Measurements from ENCODE around the gene MRPS5.
"Not testable (repeated sequence)": the region's sequence is repeated elsewhere in the genome, so short reads cannot be mapped to it uniquely, and the experiment has no call there.

Gene MRPS5

GRCh38 chr2:95038635-95039298 lies 82.8 kb downstream of the MRPS5 start:
- no peak for DNase-seq (ENCODE audit: low read depth)
- no peak for TF ChIP-seq CTCF (conservative IDR thresholded peaks at IDR 0.05; ENCODE audit: control insufficient read depth, insufficient read depth, low read depth, low read length)
- H3K4me3 ChIP-seq (ENCODE audit: control insufficient read depth, low read depth, low read length), result no peak overlapping the region

DNA sequence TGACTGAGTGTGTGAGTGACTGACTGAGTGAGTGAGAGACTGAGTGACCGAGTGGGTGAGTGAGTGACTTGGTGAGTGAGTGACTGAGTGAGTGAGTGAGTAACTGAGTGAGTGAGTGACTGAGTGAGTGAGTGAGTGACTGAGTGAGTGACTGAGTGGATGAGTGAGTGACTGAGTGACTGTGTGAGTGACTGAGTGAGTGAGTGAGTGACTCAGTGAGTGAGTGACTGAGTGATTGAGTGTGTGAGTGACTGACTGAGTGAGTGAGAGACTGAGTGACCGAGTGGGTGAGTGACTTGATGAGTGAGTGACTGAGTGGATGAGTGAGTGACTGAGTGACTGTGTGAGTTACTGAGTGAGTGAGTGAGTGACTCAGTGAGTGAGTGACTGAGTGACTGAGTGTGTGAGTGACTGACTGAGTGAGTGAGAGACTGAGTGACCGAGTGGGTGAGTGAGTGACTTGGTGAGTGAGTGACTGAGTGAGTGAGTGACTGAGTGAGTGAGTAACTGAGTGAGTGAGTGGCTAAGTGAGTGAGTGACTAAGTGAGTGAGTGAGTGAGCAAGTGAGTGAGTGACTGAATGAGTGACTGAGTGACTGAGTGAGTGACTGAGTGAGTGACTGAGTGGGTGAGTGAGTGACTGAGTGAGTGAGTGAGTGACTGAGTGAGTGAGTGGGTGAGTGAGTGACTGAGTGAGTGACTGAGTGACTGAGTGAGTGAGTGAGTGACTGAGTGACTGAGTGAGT lies 83.6 kb downstream of the MRPS5 start:
- not testable (repeated sequence) for H3K4me3 ChIP-seq (ENCODE audit: control insufficient read depth, low read depth, low read length); DNase-seq (ENCODE audit: low read depth)

- no peak for TF ChIP-seq CTCF (conservative IDR thresholded peaks at IDR 0.05; ENCODE audit: control insufficient read depth, insufficient read depth, low read depth, low read length)
- H3K4me3 ChIP-seq (ENCODE audit: control insufficient read depth, low read depth, low read length), result no peak overlapping the region
Measured at GRCh38 chr2:95037384-95037839, 84.2 kb downstream of the MRPS5 start.

GRCh38 chr2:95036596-95037383 lies 84.8 kb downstream of the MRPS5 start:
- TF ChIP-seq CTCF (conservative IDR thresholded peaks at IDR 0.05; ENCODE audit: control insufficient read depth, insufficient read depth, low read depth, low read length), result no peak
- no peak for DNase-seq (ENCODE audit: low read depth)
- no peak overlapping the region for H3K4me3 ChIP-seq (ENCODE audit: control insufficient read depth, low read depth, low read length)

More at GRCh38 chr2:95037384-95037839, 84.2 kb downstream of the MRPS5 start:
- DNase-seq (ENCODE audit: low read depth), result no peak

Data from fibroblast of mammary gland (primary cell).